MG63 (cell line): ENCODE data around the gene RAC3. TPM values are rescaled to one million over a fixed set of nuclear protein-coding genes. Genes with fewer than 3 reads are reported as not detected.

Source experiments
- DNase-seq: peaks from one replicate; pipeline ENCODE4 v3.0.0-alpha.2; 2020
- H3K27me3 ChIP-seq: fragments of 250-450 bp; sonication (Bioruptor Pico); 2 replicates; pipeline ENCODE4 v1.5.1; 2020; ENCODE audit warnings: mild to moderate bottlenecking, moderate library complexity
- H3K36me3 ChIP-seq: fragments of 250-450 bp; sonication (Bioruptor Pico); 2 replicates; pipeline ENCODE4 v1.5.1; 2020; ENCODE audit warnings: mild to moderate bottlenecking, moderate library complexity
- H3K4me3 ChIP-seq: fragments of 250-450 bp; sonication (Bioruptor Pico); 2 replicates; pipeline ENCODE4 v1.5.1; 2020; ENCODE audit warnings: mild to moderate bottlenecking, moderate library complexity
- H3K9me3 ChIP-seq: fragments of 250-450 bp; sonication (Bioruptor Pico); 2 replicates; pipeline ENCODE4 v1.5.1; 2020; ENCODE audit warnings: mild to moderate bottlenecking, moderate library complexity
- total RNA-seq: library from RNA; depleted of rRNA; stranded (reverse); fragments of >200 nt; shearing (Covaris generic); gene quantifications from 2 replicates; pipeline ENCODE4 v1.2.3, GENCODE V29; 2014; ENCODE audit warnings: low replicate concordance; rRNA removed

Gene RAC3
- total RNA-seq = 18.2 and 18.4 TPM in 2 replicates

DNA sequence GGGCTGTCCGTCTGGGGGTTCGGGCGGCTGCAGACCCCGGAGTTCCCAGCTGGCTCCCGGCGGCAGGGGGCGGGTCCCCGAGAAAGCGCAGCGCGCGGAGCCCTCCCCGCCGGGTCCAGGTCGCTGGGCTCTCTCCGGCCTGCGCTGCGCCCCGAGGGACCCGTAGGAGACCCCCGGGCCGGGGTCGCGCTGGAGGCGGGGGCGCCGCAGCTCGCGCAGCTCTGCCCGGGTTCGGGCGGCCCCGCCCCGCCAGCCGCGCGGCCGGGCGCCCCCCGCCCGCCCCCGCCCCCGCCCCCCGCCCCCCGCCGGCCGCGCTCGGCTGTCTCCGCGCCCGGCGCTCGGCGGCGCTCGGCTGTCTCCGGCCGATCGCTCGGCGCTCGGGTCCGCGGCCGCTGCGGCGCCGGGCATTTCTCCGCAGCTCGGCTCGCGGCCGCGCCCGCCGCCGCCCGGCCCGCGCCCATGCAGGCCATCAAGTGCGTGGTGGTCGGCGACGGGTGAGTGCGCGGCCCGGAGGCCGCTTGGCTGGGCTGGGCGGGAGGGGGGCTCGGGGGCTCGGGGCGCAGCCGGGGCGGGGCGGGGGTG, at the start of gene RAC3:
TSS of gene RAC3 (plus strand) at position 376 of the 582 bp plus-strand sequence. CDS start at position 460, 84 bp downstream.
- DNase-seq = no peak
- Histone ChIP-seq H3K9me3 (no peaks in the 10 kb centered on the region), H3K36me3 (peaks cover 13% of the 10 kb centered on the region), H3K4me3 (peak within 1 kb of the TSS; percentile 25), H3K27me3 (no peaks in the 10 kb centered on the region)

DNA sequence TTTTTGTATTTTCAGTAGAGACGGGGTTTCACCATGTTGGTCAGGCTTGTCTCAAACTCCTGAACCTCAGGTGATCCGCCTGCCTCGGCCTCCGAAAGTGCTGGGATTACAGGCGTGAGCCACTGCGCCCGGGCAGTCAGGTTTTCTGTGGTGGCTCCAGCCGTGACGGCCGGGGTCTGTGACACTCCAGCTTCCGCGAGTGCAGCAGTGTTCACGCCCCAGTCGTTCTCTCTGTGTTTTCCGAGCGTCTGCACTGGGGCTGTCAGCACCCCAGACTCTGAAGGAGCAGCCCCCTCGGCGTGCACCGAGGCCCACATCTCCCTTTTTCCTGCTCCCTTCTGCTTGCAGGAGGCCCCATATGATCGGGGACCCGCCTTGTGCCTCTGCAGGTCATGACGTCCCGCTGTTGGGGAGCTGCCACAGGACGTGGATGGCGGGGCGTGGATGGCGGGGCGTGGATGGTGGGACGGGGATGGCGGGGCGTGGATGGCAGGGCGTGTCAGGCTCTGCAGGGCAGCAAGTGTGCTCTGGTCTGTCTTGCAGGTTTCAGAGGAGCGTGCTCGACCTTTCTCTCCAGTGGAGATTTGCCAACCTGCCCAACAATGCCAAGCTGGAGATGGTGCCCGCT, 48.4 kb upstream of the RAC3 start:
- peaks cover 48% of the 10 kb centered on the region for H3K36me3 ChIP-seq
- H3K9me3 ChIP-seq = no peaks in the 10 kb centered on the region
- no peak overlapping the region for H3K4me3 ChIP-seq
- no peak for DNase-seq
- no peaks in the 10 kb centered on the region for H3K27me3 ChIP-seq

DNA sequence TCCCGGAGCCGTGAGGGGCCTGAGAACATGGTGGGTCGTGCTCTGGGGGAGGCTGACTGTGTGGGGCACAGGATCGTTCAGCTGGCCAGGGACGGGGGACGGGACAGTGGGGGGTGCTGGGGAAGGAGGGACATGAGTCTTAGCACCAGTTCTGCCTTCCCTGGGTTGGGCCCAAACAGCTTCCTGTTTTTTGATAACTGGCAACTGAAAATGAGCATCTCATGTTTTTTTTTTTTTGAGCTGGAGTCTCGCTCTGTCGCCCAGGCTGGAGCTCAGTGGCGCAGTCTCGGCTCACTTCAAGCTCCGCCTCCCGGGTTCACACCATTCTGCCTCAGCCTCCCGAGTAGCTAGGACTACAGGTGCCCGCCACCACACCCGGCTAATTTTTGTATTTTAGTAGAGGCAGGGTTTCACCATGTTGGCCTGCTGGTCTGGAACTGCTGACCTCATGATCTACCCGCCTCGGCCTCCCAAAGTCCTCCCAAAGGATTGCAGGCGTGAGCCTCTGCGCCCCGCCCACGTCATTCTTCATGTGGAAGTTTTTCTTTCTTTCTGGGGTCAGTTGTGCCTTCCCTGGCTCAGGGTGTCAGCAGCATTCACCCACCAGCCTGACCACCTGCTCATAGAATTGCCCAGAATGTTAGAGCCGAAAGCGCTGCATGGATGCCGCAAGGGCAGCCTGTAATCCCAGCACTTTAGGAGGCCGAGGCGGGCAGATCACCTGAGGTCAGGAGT, 47.7 kb upstream of the RAC3 start:
- Histone ChIP-seq H3K4me3 (no peak overlapping the region), H3K9me3 (no peaks in the 10 kb centered on the region), H3K27me3 (no peaks in the 10 kb centered on the region), H3K36me3 (peaks cover 48% of the 10 kb centered on the region)
- DNase-seq = no peak

DNA sequence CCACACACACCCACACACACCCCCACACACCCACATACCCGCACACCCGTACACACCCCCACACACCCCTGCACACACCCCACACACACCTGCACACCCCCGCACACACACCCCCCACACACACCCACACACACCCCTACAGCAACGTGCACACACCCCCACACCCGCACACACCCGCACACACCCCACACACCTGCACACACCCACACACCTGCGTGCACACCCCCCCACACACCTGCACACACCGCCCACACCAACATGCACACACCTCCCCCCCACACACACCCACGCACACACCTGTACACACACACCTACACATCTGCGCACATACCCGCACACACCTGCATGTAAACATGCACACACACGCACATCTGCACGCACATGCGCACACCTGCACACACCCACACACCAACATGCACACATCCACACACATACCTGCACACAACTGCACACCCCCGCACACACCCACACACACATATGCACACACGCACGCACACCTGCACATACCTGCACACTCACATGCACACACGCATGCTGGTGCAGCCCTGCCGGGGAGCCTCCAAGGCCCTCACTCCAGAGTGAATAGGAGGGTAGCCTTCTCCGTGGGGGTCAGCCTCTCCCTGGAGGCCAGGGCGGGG, 46.6 kb upstream of the RAC3 start:
- H3K4me3 ChIP-seq = no peak overlapping the region
- H3K9me3 ChIP-seq = no peaks in the 10 kb centered on the region
- H3K27me3 ChIP-seq = no peaks in the 10 kb centered on the region
- no peak for DNase-seq
- peaks cover 39% of the 10 kb centered on the region for H3K36me3 ChIP-seq

DNA sequence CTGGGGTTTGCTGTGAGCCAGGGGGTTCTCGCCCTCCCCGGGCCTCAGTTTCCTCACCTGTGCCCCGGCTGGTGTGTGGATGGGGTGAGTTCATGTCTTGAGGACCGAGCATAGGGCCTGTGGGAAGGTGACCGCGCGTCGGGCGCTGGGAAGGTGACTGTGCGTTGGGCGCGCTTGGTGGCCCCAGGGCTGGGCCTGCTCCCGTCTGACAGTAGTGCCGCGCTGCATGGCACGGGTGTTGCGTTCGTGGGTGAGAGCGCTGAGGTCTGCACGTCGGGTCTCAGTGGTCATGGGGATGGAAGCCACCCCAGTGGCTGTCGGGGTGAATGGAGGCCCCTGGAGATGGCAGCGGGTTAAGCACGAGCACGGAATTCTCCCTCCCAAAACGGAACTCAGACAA, 44.9 kb upstream of the RAC3 start:
- no peak for DNase-seq
- H3K4me3 ChIP-seq = no peak overlapping the region
- H3K9me3 ChIP-seq = no peaks in the 10 kb centered on the region
- no peaks in the 10 kb centered on the region for H3K27me3 ChIP-seq
- peaks cover 34% of the 10 kb centered on the region for H3K36me3 ChIP-seq

DNA sequence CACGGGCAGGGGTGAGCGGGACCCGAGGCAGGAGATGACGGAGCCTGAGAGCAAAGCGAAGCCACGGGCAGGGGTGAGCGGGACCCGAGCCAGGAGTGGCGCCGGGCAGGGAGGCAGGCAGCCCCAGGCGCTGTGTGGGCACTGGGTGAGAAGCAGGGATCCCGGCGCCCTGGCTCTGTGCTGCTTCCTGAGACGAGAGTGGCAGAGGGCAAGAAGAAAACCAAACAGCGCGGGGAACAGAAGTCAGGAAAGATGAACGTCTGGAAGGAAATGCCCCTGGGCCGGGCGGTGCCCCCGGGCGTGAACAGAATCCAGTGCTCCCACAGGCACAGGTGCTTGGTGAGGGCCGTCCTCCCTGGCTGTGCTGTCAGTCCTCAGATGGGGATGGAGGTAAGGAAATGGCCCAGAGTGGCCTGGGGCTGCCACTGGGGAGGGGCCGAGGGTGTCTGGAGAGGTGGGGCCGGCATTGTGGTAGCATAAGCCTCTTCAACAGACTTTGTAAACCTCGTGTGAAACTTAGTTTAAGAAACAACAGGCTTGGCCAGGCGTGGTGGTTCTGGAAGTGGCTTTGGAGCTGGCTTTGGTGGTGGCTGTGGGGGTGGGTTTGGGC, 44.2 kb upstream of the RAC3 start:
- no peak for DNase-seq
- Histone ChIP-seq H3K36me3 (peaks cover 34% of the 10 kb centered on the region), H3K9me3 (no peaks in the 10 kb centered on the region), H3K4me3 (no peak overlapping the region), H3K27me3 (no peaks in the 10 kb centered on the region)

DNA sequence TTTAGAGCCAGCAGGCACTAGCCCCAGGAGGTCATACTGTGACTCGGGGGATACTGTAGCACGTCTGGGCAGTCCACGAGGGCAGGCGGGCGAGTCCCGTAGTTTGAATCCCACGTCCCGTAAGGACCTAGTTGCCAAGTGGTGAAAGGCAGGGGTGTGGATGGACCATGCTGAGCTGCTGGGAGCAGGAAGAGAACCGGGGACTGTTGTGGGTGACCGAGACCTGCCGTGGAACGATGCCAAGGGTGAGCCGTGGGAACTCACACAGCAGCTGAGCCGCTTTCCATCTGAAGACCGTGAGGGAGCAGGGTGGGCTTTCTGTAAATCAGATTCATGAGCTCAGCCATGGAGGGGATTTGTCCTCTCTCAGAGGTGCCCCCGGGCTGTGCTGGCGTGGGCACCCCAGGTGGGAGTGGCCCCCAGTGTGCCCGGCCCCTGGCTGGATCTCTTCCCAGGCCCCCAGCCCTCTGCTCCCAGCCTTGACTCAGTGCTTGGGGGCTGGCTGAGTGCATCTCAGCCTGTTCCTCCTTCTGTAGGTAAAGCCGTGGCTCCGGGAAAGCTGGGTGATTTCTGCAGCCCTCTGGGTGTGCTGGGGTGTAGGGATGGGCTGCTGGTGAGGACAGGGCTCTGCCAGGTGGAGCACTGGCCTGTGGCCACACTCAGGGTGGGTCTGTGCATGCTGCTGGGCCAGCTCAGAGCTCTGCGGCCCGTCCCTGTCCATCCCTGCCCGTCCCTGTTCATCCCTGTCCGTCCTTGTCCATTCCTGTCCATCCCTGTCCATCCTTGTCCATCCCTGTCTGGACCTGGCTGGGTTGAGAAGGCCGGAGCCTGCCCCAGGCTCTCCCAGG, 40.4 kb upstream of the RAC3 start:
- H3K4me3 ChIP-seq = no peak overlapping the region
- no peaks in the 10 kb centered on the region for H3K9me3 ChIP-seq
- H3K27me3 ChIP-seq = no peaks in the 10 kb centered on the region
- peaks cover 33% of the 10 kb centered on the region for H3K36me3 ChIP-seq
- no peak for DNase-seq

DNA sequence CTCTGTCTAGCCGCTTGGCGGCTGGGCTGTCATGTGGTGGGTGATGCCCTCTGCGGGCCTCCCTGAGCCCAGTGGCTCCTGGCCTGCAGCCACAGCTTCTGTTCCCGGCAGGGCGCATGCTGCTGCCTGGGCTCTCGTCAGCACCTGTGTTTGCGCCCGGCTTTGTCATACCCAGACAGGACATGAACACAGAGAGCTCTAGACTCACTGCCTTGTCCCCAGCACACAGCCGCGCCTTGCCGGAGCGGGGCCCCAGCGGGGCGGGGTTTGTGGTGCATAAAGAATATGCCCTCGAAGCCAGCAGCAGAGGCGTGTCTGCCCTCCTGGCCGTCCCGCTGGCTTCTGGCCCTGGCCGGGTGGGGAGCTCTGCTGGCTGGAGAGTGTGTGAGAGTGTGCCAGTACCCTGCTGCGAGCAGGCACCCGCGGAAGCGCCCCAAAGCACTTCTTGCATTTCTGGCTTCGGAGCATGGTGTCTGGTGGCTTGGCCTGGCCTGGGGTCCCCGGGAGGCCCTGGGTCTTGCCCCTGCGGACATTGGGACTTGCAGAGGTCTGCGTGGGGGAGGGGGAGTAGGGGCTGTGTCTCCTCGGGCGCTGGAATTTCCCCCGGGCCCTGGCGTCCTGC, 39.7 kb upstream of the RAC3 start:
- peak; percentile 98 for DNase-seq
- Histone ChIP-seq H3K36me3 (peaks cover 28% of the 10 kb centered on the region), H3K9me3 (no peaks in the 10 kb centered on the region), H3K27me3 (no peaks in the 10 kb centered on the region), H3K4me3 (no peak overlapping the region)

DNA sequence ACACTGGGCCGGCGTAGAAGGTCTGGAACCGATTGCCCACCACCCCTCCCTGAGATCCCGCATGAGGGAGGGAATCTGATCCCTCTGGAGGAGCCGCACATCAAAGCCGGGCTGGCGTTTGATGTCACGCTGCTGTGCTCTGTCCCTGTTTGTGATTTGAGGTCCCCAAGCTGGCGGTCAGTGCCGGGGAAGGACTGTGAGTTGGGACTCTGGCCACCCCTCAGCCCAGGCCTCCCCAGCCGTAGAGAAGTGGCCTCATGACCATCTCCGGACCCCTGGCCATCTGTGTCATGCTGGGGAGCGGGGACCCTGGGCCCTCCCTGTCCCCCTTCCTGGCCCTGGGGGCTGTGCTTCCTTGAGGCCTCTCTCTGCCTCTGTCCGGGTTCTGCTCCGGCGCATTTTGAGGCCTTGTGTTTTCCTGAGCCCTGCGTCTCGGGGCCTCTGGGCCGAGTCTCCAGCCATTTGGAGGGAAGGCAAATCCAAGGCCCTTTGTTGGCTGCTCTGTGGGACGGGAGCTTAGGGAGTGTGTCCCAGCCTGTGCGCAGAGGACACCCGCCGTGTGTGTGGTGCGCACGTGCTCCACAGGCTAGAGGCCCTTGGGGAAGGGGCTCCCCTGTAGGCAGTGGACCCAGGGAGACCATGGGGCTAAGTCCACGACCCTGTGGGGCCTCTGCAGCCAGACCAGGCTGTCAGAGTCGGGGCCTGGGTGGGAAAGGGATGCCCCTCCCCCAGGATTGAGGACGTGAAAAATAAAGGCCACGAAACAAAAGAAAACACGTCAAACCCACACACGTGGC, 39.0 kb upstream of the RAC3 start:
- DNase-seq = no peak
- Histone ChIP-seq H3K36me3 (peaks cover 29% of the 10 kb centered on the region), H3K9me3 (no peaks in the 10 kb centered on the region), H3K27me3 (no peaks in the 10 kb centered on the region), H3K4me3 (no peak overlapping the region)

DNA sequence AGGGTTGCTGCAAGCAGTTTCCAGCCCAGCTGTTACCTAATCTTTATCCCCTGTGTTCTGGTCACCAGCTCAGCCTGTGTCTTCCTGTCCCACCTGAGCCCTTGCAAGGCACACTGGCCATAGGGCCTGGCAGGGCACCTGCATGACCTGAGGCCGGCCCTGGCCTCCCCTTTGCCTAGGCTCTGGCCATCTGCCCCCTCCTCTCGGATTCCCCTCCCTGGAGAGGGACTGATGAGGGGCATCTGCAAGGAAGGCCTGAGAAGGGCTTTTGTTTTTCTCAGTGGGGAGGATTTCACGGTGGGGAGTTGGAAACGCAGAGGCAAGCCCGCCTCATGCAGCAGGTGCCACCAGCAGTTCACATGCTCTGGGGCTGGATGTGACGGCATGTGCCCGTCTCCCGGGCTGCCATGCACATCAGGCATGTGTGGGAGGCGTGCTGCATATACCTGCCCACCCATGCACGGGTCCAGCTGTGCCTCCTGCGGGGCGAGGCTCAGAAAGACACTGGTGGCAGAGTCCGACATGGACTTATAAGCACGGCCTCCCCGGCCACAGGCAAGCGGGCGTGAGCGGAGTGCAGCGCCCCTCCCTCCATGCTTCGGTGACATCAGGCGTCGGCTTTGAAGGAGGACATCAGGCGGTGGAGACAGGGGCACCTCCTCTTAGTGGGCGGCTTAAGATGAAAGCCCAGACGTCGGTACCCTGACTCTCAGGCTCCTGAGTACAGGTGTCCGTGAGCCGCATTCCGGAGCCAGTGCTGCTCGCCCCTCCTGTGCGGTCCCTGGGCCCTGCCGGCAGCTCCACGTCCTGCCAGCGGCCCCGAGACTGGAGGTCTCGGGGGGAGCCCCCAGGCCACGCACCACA, 37.5 kb upstream of the RAC3 start:
- Histone ChIP-seq H3K36me3 (peaks cover 28% of the 10 kb centered on the region), H3K4me3 (no peak overlapping the region), H3K27me3 (no peaks in the 10 kb centered on the region), H3K9me3 (no peaks in the 10 kb centered on the region)
- no peak for DNase-seq

DNA sequence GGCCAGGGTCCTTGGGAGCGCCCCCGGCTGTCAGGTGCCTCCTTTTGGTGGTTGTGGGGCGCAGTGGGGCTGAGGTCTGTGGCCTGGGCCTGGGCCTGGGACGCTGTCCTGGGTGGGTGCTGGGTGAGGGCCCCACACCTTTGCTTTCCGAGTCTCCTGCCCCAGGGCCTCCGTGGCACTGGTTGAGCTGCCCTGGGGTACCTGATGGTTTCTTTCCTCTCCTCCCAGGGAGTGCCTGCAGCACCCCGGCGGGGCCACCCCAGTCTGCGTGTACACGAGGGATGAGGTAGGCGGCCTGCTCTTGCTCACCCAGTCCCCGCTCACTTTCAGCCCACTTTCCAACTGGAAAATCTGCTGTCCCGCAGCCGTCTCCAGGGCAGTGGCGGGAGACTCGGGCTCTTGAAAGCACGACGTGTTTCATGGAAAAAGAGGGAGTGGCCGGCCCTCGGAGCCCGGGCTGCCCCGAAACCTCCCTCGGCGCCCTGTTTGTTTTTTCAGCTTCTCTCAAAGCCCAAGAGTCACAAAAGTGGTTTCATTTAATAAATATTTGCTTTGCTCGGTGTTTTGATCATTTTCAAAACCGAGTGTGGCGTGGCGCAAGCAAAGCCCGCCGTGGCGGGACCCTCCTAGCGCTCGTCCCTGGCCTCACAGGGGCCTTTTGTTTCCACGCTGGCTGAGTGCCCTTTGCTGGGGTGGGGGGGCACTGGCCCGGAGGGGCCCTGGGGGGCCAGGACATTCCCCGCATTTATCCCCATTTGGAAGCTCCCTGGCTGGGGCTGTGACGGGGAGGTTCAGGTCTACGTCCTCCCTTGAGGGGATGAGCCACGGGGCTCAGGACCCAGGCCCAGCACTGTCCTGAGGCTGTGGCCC, 36.6 kb upstream of the RAC3 start:
- Histone ChIP-seq H3K27me3 (no peaks in the 10 kb centered on the region), H3K9me3 (no peaks in the 10 kb centered on the region), H3K36me3 (peaks cover 28% of the 10 kb centered on the region), H3K4me3 (no peak overlapping the region)
- no peak for DNase-seq

DNA sequence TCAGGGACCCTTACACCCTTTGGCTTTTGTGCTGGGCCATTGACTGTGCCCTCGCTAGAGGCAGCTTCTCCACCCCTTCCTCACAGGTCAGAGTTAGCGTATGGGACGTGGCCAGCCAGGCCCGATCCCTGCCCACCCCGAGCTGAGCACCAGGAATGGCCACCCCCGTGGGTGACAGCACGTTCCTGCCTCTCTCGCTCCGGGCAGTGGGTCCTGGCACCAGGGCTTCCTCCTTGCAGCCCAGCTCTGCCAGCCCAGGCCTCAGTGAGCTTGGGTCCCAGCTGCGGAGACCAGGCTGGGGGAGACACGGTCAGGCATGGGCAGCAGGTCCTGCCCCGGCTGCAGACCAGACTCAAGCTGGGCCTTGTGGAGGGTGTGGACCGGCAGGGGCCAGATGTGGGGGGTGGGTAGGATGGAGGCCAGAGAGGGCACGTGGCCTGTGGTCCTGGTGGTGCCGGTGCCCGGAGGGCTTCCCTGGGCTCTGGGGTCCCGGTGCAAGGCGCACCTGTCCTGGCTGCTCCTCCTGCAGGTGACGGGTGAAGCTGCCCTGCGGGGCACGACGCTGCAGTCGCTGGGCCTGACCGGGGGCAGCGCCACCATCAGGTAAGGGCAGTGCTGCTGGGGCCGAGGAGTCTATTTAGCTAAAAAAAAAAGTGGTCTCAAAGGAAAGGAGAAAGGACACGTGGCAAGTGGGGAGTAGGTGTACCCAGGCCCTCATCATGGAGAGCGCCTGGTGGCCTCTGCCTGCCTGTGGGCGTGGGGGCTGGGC, 35.8 kb upstream of the RAC3 start:
- Histone ChIP-seq H3K27me3 (no peaks in the 10 kb centered on the region), H3K36me3 (peaks cover 24% of the 10 kb centered on the region), H3K4me3 (no peak overlapping the region), H3K9me3 (no peaks in the 10 kb centered on the region)
- DNase-seq = no peak

DNA sequence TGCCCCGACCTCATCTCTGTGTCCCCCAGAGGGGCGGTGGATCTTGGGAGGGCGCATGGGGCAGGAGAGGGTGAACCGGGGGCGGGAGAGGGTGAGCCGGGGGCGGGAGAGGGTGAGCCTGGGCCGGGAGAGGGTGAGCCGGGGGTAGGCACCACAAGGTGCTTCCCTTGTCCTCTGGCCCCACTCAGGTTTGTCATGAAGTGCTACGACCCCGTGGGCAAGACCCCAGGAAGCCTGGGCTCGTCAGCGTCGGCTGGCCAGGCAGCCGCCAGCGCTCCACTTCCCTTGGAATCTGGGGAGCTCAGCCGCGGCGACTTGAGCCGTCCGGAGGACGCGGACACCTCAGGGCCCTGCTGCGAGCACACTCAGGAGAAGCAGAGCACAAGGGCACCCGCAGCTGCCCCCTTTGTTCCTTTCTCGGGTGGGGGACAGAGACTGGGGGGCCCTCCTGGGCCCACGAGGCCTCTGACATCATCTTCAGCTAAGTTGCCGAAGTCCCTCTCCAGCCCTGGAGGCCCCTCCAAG, 35.2 kb upstream of the RAC3 start:
- Histone ChIP-seq H3K27me3 (no peaks in the 10 kb centered on the region), H3K4me3 (no peak overlapping the region), H3K36me3 (peaks cover 24% of the 10 kb centered on the region), H3K9me3 (no peaks in the 10 kb centered on the region)
- DNase-seq = no peak
